CD4-positive, alpha-beta T cell treated with Interleukin-6 for 4 hours (primary cell): ENCODE data around the gene HS3ST6.
"Not testable (repeated sequence)": the region's sequence is repeated elsewhere in the genome, so short reads cannot be mapped to it uniquely, and the experiment has no call there.

Experiments
- DNase-seq: peaks from one replicate; pipeline ENCODE4 v3.0.0-alpha.2; 2020; ENCODE audit warnings: mixed read lengths

HS3ST6 gene

GRCh38 chr16:1876066-1876465 is 42.1 kb downstream of the HS3ST6 start:
- DNase-seq, result not testable (repeated sequence)

- DNase-seq, result no peak
These were observed 43.4 kb downstream of the HS3ST6 start for GRCh38 chr16:1874854-1875253.

GRCh38 chr16:1871974-1872635 is 46.1 kb downstream of the HS3ST6 start, which contains the start of gene MEIOB:
MEIOB (minus strand) TSS chr16:1872164; CDS start chr16:1868175, 3,989 bp downstream.
- peak; percentile 23 for DNase-seq

GRCh38 chr16:1870365-1871082 is 47.7 kb downstream of the HS3ST6 start:
- no peak for DNase-seq

- no peak for DNase-seq
These were observed 52.1 kb downstream of the HS3ST6 start for GRCh38 chr16:1865902-1866690.

GRCh38 chr16:1863681-1864460 is 54.3 kb downstream of the HS3ST6 start:
- peak; percentile 12 for DNase-seq

GRCh38 chr16:1862394-1862793 is 55.8 kb downstream of the HS3ST6 start:
- no peak for DNase-seq

- no peak for DNase-seq
These were observed 56.5 kb downstream of the HS3ST6 start for GRCh38 chr16:1861730-1862129.
